ENCODE measurements around the gene C9orf152. TPM values are rescaled to one million over a fixed set of nuclear protein-coding genes. Genes with fewer than 3 reads are reported as not detected.

The C9orf152 gene
- total and polyA plus RNA-seq, 12 donors = not detected

GRCh38 chr9:110251212-110251611 is 43.3 kb upstream of the C9orf152 start:
- no peaks in the 10 kb centered on the region for H3K27me3 ChIP-seq
- H3K36me3 ChIP-seq = peaks cover 0 to 51% (median 12%) of the 10 kb centered on the region in 9 donors
- DNase-seq (no peak), ATAC-seq (no peak)
- no peak overlapping the region for H3K27ac ChIP-seq
- intact Hi-C loops (cut with DNase I) = no loop called here
- H3K4me3 ChIP-seq = no peak overlapping the region
- 90 to 91% methylated on average over 4 of the region's 4 CpGs for WGBS, 2 donors
- TF ChIP-seq, protein P1, sequence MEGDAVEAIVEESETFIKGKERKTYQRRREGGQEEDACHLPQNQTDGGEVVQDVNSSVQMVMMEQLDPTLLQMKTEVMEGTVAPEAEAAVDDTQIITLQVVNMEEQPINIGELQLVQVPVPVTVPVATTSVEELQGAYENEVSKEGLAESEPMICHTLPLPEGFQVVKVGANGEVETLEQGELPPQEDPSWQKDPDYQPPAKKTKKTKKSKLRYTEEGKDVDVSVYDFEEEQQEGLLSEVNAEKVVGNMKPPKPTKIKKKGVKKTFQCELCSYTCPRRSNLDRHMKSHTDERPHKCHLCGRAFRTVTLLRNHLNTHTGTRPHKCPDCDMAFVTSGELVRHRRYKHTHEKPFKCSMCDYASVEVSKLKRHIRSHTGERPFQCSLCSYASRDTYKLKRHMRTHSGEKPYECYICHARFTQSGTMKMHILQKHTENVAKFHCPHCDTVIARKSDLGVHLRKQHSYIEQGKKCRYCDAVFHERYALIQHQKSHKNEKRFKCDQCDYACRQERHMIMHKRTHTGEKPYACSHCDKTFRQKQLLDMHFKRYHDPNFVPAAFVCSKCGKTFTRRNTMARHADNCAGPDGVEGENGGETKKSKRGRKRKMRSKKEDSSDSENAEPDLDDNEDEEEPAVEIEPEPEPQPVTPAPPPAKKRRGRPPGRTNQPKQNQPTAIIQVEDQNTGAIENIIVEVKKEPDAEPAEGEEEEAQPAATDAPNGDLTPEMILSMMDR (IDR thresholded peaks at IDR 0.05) = no peak
- peaks cover 0 to 29% (median 16%) of the 10 kb centered on the region in 9 donors for H3K4me1 ChIP-seq
- H3K9me3 ChIP-seq = no peaks in the 10 kb centered on the region

DNA sequence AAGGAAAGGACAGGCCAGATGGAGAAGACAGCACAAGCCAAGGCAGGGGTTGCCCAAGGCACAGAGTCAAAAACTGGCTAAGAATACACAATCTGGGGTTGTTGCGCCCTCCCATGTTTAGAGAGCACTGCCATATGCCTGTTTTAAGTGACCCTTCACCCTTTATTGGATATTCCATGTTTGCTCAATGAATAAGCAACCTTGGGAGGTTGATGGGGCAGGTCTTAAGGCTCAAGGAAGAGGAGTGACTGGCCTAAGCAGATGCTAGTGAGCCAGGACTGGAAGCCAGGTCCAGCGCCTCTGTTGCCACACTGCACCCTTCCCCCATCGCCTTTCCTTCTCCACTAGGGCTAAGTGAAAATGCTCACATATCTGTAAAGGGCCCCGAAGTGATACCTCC is 41.6 kb upstream of the C9orf152 start:
- H3K4me1 ChIP-seq = peaks cover 0 to 21% (median 9%) of the 10 kb centered on the region in 9 donors
- H3K36me3 ChIP-seq = peaks cover 0 to 67% (median 12%) of the 10 kb centered on the region in 9 donors
- DNase-seq = no peak
- H3K27ac ChIP-seq = no peak overlapping the region
- ATAC-seq = peak in 1 of 8 donors; percentile 13
- intact Hi-C loops (cut with DNase I) = no loop called here
- WGBS, 2 donors = 98% methylated on average over 4 of the region's 4 CpGs
- no peaks in the 10 kb centered on the region for H3K27me3 ChIP-seq
- H3K9me3 ChIP-seq = no peaks in the 10 kb centered on the region
- TF ChIP-seq, protein P1 (IDR thresholded peaks at IDR 0.05) = no peak
- H3K4me3 ChIP-seq = no peak overlapping the region

DNA sequence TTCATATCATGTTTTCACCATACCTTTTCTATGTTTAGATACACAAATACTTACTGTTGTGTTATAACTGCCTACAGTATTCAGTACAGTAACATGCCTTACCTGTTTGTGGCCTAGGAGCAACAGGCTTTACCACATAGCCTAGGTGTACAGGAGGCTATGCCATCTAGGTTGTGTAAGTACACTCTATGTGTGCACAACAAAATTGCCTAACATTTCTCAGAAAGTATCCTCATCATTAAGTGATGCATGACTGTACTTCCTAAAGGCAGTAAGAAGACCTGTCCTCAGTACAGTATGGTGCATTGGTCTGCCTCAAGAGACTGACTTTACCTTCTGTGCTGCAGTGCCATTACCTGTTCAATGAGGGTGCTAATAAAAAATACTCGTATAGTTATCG is 40.4 kb upstream of the C9orf152 start:
- Histone ChIP-seq H3K9me3 (no peaks in the 10 kb centered on the region), H3K27ac (no peak overlapping the region), H3K4me1 (peaks cover 0 to 10% (median 0%) of the 10 kb centered on the region in 9 donors), H3K36me3 (peaks cover 0 to 80% (median 19%) of the 10 kb centered on the region in 9 donors), H3K4me3 (no peak overlapping the region), H3K27me3 (no peaks in the 10 kb centered on the region)
- intact Hi-C loops (cut with DNase I) = no loop called here
- no peak for DNase-seq
- TF ChIP-seq, protein P1 (IDR thresholded peaks at IDR 0.05) = no peak
- peak in 1 of 8 donors; percentile 30 for ATAC-seq
- 95 to 96% methylated on average over 2 of the region's 2 CpGs for WGBS, 2 donors

DNA sequence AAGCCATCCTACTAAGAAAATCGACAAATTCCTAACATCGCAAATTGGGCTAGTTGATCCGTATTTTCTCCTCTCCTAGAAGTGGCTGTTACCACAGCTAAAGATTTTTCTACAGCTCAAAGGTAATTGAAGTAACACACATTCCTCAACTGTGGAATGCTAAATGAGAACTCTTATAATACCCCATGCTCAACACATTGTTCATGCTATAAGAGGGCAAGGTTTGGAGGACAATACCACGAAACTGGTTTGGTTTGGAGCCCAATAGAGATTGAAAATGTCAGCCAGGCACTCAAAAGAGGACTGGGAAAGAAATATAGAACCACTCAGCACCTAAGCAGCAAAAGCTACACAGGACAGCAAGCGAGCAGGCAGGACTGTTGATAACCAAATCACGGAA is 38.3 kb upstream of the C9orf152 start:
- Histone ChIP-seq H3K9me3 (no peaks in the 10 kb centered on the region), H3K4me3 (no peak overlapping the region), H3K4me1 (no peaks in the 10 kb centered on the region), H3K27ac (no peak overlapping the region), H3K27me3 (no peaks in the 10 kb centered on the region), H3K36me3 (peaks cover 0 to 93% (median 20%) of the 10 kb centered on the region in 9 donors)
- ATAC-seq = peak in 1 of 8 donors; percentile 30
- TF ChIP-seq, protein P1 (IDR thresholded peaks at IDR 0.05) = no peak
- intact Hi-C loops (cut with DNase I) = no loop called here
- DNase-seq = no peak
- 88% methylated on average over 6 of the region's 6 CpGs for WGBS, 2 donors
